Keratinocyte (primary cell): ENCODE data around the gene ADAM19. TPM values are rescaled to one million over a fixed set of nuclear protein-coding genes. Genes with fewer than 3 reads are reported as not detected.

Experiments used
- DNase-seq: peaks from one replicate; pipeline ENCODE4 v3.0.0-alpha.2; 2011; ENCODE audit warnings: low read depth, missing footprints, low spot score
- FAIRE-seq: peaks from 2 replicates; lab custom pipeline; 2011; peaks lifted over from hg19 to GRCh38; lab: Jason Lieb, UNC
- H2AFZ ChIP-seq: 2 replicates; pipeline ENCODE4 v1.6.0; 2012; ENCODE audit warnings: low read length, control low read depth, inconsistent platforms; ENCODE audit not compliant: control insufficient read depth
- H3K27ac ChIP-seq: 2 replicates; pipeline ENCODE4 v1.5.1; 2011; ENCODE audit warnings: low read length; ENCODE audit not compliant: control insufficient read depth, insufficient read depth
- H3K27me3 ChIP-seq: 3 replicates; pipeline ENCODE4 v1.6.0; 2011; ENCODE audit warnings: low read length; ENCODE audit not compliant: control insufficient read depth, insufficient read depth; ENCODE audit errors: extremely low read depth
- H3K36me3 ChIP-seq, 2 experiments: 2 replicates in 1 of 2; 3 replicates in 1 of 2; pipeline ENCODE4 v1.5.1; 2011; ENCODE audit warnings: low read length in 2 of 2, mild to moderate bottlenecking in 1 of 2; ENCODE audit not compliant: control insufficient read depth in 2 of 2, insufficient read depth in 2 of 2; ENCODE audit errors: extremely low read depth in 1 of 2
- H3K4me1 ChIP-seq: 3 replicates; pipeline ENCODE4 v1.5.1; 2011; ENCODE audit warnings: low read length; ENCODE audit not compliant: control insufficient read depth, insufficient read depth; ENCODE audit errors: extremely low read depth
- H3K4me2 ChIP-seq: 3 replicates; pipeline ENCODE4 v1.6.0; 2011; ENCODE audit warnings: low read depth, low read length; ENCODE audit not compliant: control insufficient read depth, insufficient read depth; ENCODE audit errors: extremely low read depth
- H3K4me3 ChIP-seq, 3 experiments: fragments of 200-600 bp in 1 of 3; sonication (generic) in 1 of 3; 2 replicates in 2 of 3; 3 replicates in 1 of 3; pipeline ENCODE4 v1.5.1; 2011 to 2016; ENCODE audit warnings: low read length in 3 of 3, mild to moderate bottlenecking in 3 of 3, control low read depth in 2 of 3, inconsistent platforms in 1 of 3, low read depth in 1 of 3, mixed read lengths in 1 of 3, mixed run types in 1 of 3, moderate library complexity in 1 of 3; ENCODE audit not compliant: control insufficient read depth in 2 of 3, insufficient read depth in 2 of 3; ENCODE audit errors: extremely low read depth in 1 of 3
- H3K79me2 ChIP-seq: 2 replicates; pipeline ENCODE4 v1.6.0; 2012; ENCODE audit warnings: low read length; ENCODE audit not compliant: control insufficient read depth, insufficient read depth
- H3K9ac ChIP-seq: 3 replicates; pipeline ENCODE4 v1.6.0; 2011; ENCODE audit warnings: low read length; ENCODE audit not compliant: control insufficient read depth, insufficient read depth; ENCODE audit errors: extremely low read depth
- H3K9me1 ChIP-seq: 3 replicates; pipeline ENCODE4 v1.6.0; 2011; ENCODE audit warnings: low read length; ENCODE audit not compliant: control insufficient read depth, insufficient read depth; ENCODE audit errors: extremely low read depth
- H3K9me3 ChIP-seq: 2 replicates; pipeline ENCODE4 v1.5.1; 2012; ENCODE audit warnings: low read depth, low read length; ENCODE audit not compliant: control insufficient read depth
- H4K20me1 ChIP-seq: 3 replicates; pipeline ENCODE4 v1.6.0; 2011; ENCODE audit warnings: low read length; ENCODE audit not compliant: control insufficient read depth, insufficient read depth; ENCODE audit errors: extremely low read depth
- CTCF ChIP-seq, 3 experiments: IDR thresholded peaks in 1 of 3; conservative IDR thresholded peaks in 1 of 3; optimal IDR thresholded peaks in 1 of 3; 2 replicates in 2 of 3; 3 replicates in 1 of 3; pipeline versions ENCODE3 to v1.5.1; 2011; ENCODE audit warnings: low read length in 3 of 3, mild to moderate bottlenecking in 3 of 3, moderate library complexity in 2 of 3, control low read depth in 1 of 3, inconsistent platforms in 1 of 3; ENCODE audit not compliant: insufficient read depth in 2 of 3; ENCODE audit errors: extremely low read depth in 1 of 3
- EZH2 ChIP-seq: IDR thresholded peaks from one replicate; pipeline ENCODE4 v1.6.1; 2012; ENCODE audit warnings: inconsistent platforms, mild to moderate bottlenecking, low read length, moderate library complexity
- dilution Hi-C: fragments of 300-500 bp; cut with MboI; formaldehyde crosslinking; loops from one replicate; pipeline ENCODE4 v1.7.0; 2020; ENCODE audit warnings: low sequenced_read_pairs; ENCODE audit not compliant: extremely low pct_ligation_motif_present
- polyA plus RNA-seq, 5 experiments: library from polyadenylated mRNA; depleted of rRNA in 3 of 5; stranded (reverse) in 3 of 5; stranded (forward) in 1 of 5; unstranded in 1 of 5; fragments of >200 nt; gene quantifications; 1 replicate in 1 of 5; 2 replicates in 3 of 5; 3 replicates in 1 of 5; pipeline versions ENCODE4 v1.2.1 to v1.2.3, GENCODE V29; 2011 to 2012; ENCODE audit warnings: missing spikeins in 2 of 5, low read depth in 1 of 5, low replicate concordance in 1 of 5

The ADAM19 gene
- polyA plus RNA-seq, 1 donor (not counting 4 experiments of a cell fraction or from before 2014, with no cell fraction given), result 22.7 TPM

GRCh38 chr5:157502143-157502647 is 73.4 kb downstream of the ADAM19 start:
- H3K27me3 ChIP-seq, result no peaks in the 10 kb centered on the region
- no peak overlapping the region for H3K27ac ChIP-seq
- dilution Hi-C loops, result no loop called here
- H4K20me1 ChIP-seq, result no peaks in the 10 kb centered on the region
- H3K4me3 ChIP-seq, result no peak overlapping the region
- H3K9me3 ChIP-seq, result no peaks in the 10 kb centered on the region
- FAIRE-seq (no peak), DNase-seq (no peak)
- peaks cover 0 to 31% of the 10 kb centered on the region in 2 experiments for H3K36me3 ChIP-seq
- H3K4me1 ChIP-seq, result no peaks in the 10 kb centered on the region
- H3K9me1 ChIP-seq, result no peaks in the 10 kb centered on the region
- H2AFZ ChIP-seq, result no peak overlapping the region
- no peak overlapping the region for H3K9ac ChIP-seq
- no peak overlapping the region for H3K4me2 ChIP-seq
- TF ChIP-seq CTCF (optimal IDR thresholded peaks at IDR 0.05 in 1 of 3, IDR thresholded peaks at IDR 0.05 in 1 of 3, conservative IDR thresholded peaks at IDR 0.05 in 1 of 3; ENCODE audit: extremely low read depth in 1 of 3, insufficient read depth in 2 of 3, low read length in 3 of 3) (no peak), EZH2 (no peak)
- H3K79me2 ChIP-seq, result no peaks in the 10 kb centered on the region

- Histone ChIP-seq H3K36me3 (peaks cover 0 to 32% of the 10 kb centered on the region in 2 experiments), H3K79me2 (no peaks in the 10 kb centered on the region), H3K9me3 (no peaks in the 10 kb centered on the region), H3K27me3 (no peaks in the 10 kb centered on the region), H3K9me1 (no peaks in the 10 kb centered on the region), H3K4me1 (no peaks in the 10 kb centered on the region), H3K4me2 (no peak overlapping the region), H3K9ac (no peak overlapping the region), H4K20me1 (no peaks in the 10 kb centered on the region), H3K4me3 (no peak overlapping the region), H3K27ac (no peak overlapping the region), H2AFZ (no peak overlapping the region)
- no peak for DNase-seq
- TF ChIP-seq EZH2 (no peak), CTCF (optimal IDR thresholded peaks at IDR 0.05 in 1 of 3, IDR thresholded peaks at IDR 0.05 in 1 of 3, conservative IDR thresholded peaks at IDR 0.05 in 1 of 3; ENCODE audit: extremely low read depth in 1 of 3, insufficient read depth in 2 of 3, low read length in 3 of 3) (no peak)
- no peak for FAIRE-seq
- dilution Hi-C loops, result no loop called here
These were observed 77.5 kb downstream of the ADAM19 start for GRCh38 chr5:157497875-157498611.
